MG63 (cell line): ENCODE data around the gene RACK1. TPM values are rescaled to one million over a fixed set of nuclear protein-coding genes. Genes with fewer than 3 reads are reported as not detected.

ENCODE experiments used
- DNase-seq: peaks from one replicate; pipeline ENCODE4 v3.0.0-alpha.2; 2020
- H3K27me3 ChIP-seq: fragments of 250-450 bp; sonication (Bioruptor Pico); 2 replicates; pipeline ENCODE4 v1.5.1; 2020; ENCODE audit warnings: mild to moderate bottlenecking, moderate library complexity
- H3K36me3 ChIP-seq: fragments of 250-450 bp; sonication (Bioruptor Pico); 2 replicates; pipeline ENCODE4 v1.5.1; 2020; ENCODE audit warnings: mild to moderate bottlenecking, moderate library complexity
- H3K4me3 ChIP-seq: fragments of 250-450 bp; sonication (Bioruptor Pico); 2 replicates; pipeline ENCODE4 v1.5.1; 2020; ENCODE audit warnings: mild to moderate bottlenecking, moderate library complexity
- H3K9me3 ChIP-seq: fragments of 250-450 bp; sonication (Bioruptor Pico); 2 replicates; pipeline ENCODE4 v1.5.1; 2020; ENCODE audit warnings: mild to moderate bottlenecking, moderate library complexity
- total RNA-seq: library from RNA; depleted of rRNA; stranded (reverse); fragments of >200 nt; shearing (Covaris generic); gene quantifications from 2 replicates; pipeline ENCODE4 v1.2.3, GENCODE V29; 2014; ENCODE audit warnings: low replicate concordance

Gene RACK1
- total RNA-seq, 1 experiment from 2014 or later = 10,327 TPM

DNA sequence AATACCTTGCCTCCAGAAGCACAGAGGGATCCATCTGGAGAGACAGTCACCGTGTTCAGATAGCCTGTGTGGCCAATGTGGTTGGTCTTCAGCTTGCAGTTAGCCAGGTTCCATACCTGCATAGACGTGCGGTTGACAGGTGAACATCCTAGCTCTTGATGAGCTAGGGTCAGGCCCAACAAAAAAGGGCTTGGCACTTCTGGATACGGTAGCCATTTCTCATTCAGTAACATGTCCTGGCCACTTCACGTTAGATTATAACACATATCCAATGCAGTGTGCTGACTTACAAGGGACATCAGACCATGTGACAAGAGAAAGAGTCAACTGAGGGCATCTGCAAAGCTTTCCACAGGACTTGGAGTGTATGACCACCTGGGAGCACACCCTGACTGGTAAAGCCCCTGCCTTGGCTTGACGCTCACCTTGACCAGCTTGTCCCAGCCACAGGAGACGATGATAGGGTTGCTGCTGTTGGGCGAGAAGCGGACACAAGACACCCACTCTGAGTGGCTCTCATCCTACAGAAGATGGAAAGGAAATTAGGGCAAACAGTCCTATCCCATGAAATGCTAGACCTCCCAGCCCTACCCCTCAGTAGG, 4.5 kb downstream of the RACK1 start:
- H3K9me3 ChIP-seq = no peaks in the 10 kb centered on the region
- H3K36me3 ChIP-seq = peaks cover 91% of the 10 kb centered on the region
- no peak overlapping the region for H3K4me3 ChIP-seq
- no peaks in the 10 kb centered on the region; the same call in 1 of the 2 replicates for H3K27me3 ChIP-seq
- no peak for DNase-seq

DNA sequence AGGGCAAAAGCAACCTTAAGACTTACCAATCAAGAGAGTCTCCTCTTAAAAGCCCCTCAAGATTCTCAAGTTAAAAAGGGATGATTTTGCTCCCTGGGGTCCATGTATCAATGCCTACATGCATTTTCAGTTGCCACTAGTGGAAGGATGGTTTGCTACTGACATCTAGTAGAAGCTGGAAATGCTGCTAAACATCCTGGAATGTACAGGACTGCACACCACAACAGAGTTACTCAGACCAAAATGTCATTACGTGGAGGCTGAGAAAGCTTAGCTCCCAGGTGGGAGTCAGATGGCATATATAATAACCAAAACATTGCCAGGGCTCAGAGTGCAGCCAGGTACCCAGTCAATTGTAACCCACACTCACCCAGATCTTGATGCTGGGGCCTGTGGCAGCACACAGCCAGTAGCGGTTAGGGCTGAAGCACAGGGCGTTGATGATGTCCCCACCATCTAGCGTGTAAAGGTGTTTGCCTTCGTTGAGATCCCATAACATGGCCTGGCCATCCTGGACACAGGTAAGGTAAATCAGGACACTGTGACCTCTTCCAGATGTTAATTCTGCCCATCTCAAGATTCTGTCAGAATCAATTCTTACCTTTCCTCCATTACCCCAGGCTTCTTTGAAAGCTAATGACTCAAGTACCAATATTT, 5.8 kb downstream of the RACK1 start:
- Histone ChIP-seq H3K36me3 (peaks cover 94% of the 10 kb centered on the region), H3K27me3 (no peaks in the 10 kb centered on the region; the same call in 1 of the 2 replicates), H3K9me3 (no peaks in the 10 kb centered on the region), H3K4me3 (no peak overlapping the region)
- no peak for DNase-seq

DNA sequence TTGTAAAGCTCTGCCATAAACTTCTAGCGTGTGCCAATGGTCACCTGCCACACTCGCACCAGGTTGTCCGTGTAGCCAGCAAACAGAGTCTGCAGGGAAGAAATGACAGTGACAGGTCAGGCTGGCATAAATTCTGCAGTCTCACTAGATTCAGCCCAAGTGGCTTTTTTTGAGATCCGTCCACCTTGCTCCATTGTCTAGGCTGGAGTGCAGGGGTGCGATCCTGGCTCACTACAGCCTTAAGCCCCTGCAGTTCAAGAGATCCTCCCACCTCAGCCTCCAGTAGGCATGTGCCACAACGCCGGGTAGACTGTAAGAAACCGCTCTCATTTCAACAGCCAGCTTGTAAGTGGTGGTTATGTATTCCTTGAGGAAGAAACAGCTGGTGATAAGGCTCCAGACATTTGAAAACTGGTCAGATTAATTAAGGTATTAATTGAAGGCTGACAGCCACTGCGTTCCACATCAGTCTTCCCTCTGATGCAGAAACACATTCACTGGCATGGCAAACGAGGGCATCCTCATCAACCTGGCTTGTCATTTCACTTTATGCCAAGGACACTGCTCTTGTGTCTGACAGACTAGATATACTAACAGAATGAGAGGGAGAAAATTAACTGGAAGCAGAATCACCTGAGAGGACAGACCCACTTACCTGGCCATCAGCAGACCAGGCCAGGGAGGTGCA, 6.6 kb downstream of the RACK1 start:
- Histone ChIP-seq H3K36me3 (peaks cover 94% of the 10 kb centered on the region), H3K4me3 (no peak overlapping the region), H3K27me3 (no peaks in the 10 kb centered on the region; the same call in 1 of the 2 replicates), H3K9me3 (no peaks in the 10 kb centered on the region)
- DNase-seq = no peak

DNA sequence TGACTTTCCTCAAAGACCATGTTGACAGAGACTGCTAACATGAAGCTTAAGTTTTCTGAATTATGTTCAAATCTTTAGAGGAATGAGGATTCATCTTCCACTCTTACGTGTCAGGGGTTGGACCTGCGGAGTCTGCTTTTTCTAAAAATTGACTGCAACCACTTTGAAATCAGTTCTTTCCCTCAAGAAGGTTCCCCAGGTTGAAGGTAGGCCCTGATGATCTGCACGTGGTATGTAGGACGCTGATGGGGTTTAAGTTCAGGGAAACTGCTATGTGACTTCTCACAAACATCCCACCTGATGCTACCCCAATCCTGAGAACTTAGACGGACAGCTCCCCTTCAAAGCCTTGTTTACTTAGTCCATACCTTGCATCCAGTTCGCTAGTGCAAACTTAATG, 7.2 kb downstream of the RACK1 start:
- Histone ChIP-seq H3K9me3 (no peaks in the 10 kb centered on the region), H3K27me3 (no peaks in the 10 kb centered on the region; the same call in 1 of the 2 replicates), H3K4me3 (no peak overlapping the region), H3K36me3 (peaks cover 94% of the 10 kb centered on the region)
- no peak for DNase-seq

DNA sequence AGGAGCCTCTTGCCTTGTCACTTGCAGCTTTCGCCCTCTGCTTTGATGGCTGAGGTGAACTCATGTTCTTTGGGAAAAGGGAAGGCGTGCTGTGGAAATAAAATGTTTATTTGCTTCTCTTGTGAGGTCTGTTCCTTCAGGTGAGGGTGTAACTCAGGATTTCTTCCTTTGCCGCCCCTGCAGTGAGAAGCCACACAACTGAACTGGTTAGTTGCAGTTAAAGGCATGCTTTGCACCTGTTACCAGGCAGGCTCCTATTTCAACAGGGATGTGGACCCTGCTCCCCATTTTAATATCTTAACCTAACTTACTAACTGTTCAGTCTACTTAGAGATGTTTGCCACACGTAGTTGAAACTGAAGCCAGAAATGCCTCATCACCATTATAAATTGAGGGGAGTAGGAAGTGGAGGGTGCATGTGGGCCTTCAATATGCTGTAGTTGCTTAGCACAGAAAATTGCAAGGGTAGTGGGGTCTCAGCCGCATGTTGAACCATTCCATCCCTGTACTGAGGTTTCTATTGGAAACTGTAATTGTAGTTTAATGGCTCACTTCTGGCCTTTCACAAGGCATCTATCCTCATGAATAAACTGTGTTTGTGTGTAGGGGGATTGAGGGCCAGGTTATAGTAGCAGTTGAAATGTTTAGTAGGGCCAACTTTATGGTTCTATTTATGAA, 7.9 kb downstream of the RACK1 start:
- DNase-seq = no peak
- Histone ChIP-seq H3K4me3 (no peak overlapping the region), H3K27me3 (no peaks in the 10 kb centered on the region; the same call in 1 of the 2 replicates), H3K9me3 (no peaks in the 10 kb centered on the region), H3K36me3 (peaks cover 94% of the 10 kb centered on the region)

DNA sequence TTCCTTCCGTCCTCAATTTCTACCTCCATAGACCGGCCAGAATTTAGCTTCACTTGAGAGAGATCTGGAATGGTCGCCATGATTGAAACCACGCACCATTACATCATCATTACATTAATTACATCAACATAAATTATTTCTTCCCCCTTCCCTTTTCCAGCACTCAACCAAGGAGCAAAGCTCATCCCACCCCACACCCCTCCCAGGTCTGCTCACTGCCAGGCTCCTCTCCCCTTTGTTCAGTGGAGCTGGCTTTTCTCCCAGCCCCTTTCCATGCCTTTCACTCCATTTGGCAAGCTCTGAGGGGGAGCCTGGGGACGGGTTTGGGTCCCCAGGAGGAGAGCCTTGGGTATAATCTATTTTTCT, 8.4 kb downstream of the RACK1 start:
- Histone ChIP-seq H3K4me3 (no peak overlapping the region), H3K36me3 (peaks cover 92% of the 10 kb centered on the region), H3K9me3 (no peaks in the 10 kb centered on the region), H3K27me3 (no peaks in the 10 kb centered on the region; the same call in 1 of the 2 replicates)
- peak; percentile 42 for DNase-seq

DNA sequence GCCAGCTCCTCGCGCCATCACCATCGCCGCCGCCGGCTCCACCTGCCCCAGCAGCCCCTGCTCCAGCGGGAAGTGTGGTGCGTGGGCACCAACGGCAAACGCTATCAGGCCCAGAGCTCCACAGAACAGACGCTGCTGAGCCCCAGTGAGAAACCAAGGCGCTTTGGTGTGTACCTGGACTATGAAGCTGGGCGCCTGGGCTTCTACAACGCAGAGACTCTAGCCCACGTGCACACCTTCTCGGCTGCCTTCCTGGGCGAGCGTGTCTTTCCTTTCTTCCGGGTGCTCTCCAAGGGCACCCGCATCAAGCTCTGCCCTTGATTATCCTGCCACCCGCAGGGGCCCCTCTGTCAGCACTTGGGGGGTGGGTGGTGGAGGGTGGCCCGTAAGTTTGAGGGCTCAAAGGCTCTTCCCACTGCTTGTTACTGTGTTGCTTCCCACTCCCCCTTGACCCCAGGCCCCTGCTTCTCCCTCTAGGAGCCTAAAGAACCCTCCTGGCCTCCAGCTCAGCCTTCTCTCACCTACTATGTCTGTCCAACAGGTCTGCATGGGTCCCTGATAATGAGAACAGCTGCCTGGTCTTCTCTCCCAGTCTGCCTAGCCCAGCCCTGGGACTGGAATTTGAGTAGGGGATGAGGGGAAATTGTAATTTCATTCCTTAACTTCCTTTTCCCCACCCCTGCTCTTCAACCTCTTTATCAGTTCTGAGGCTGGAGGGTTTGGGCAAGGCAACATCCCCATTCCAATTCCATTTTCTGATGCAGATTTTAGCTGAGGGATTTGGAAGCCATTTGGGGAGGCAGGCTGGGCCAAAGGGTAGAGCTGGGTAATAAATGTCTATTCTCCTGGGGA, 9.0 kb downstream of the RACK1 start:
- DNase-seq = no peak

DNA sequence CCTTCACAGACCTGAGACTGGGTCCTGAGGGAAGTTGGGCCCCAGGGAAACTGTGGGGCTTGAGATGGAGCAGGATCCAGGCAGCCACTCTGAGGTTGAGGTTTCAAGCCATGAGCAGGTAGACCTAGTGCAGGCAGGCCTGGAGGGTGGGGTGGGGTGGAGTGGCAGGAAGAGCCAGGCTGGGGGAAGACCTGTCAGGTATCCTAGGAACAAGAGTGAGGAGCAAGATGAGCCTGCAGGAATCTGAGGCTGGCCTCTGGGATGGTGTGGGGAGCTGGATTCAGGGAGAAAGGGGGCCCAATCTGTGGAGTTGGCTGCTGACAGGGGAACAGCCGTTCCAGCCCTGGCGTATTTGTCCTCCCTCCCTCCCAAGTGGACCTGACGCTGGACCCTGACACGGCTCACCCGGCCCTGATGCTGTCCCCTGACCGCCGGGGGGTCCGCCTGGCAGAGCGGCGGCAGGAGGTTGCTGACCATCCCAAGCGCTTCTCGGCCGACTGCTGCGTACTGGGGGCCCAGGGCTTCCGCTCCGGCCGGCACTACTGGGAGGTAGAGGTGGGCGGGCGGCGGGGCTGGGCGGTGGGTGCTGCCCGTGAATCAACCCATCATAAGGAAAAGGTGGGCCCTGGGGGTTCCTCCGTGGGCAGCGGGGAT, 9.8 kb downstream of the RACK1 start:
- H3K4me3 ChIP-seq = no peak overlapping the region
- no peaks in the 10 kb centered on the region for H3K9me3 ChIP-seq
- peaks cover 91% of the 10 kb centered on the region for H3K36me3 ChIP-seq
- H3K27me3 ChIP-seq = no peaks in the 10 kb centered on the region; the same call in 1 of the 2 replicates
- no peak for DNase-seq

More for the DNA sequence above, 9.0 kb downstream of the RACK1 start:
- H3K27me3 ChIP-seq = no peaks in the 10 kb centered on the region; the same call in 1 of the 2 replicates
- H3K9me3 ChIP-seq = no peaks in the 10 kb centered on the region
- no peak overlapping the region for H3K4me3 ChIP-seq
- peaks cover 91% of the 10 kb centered on the region for H3K36me3 ChIP-seq

DNA sequence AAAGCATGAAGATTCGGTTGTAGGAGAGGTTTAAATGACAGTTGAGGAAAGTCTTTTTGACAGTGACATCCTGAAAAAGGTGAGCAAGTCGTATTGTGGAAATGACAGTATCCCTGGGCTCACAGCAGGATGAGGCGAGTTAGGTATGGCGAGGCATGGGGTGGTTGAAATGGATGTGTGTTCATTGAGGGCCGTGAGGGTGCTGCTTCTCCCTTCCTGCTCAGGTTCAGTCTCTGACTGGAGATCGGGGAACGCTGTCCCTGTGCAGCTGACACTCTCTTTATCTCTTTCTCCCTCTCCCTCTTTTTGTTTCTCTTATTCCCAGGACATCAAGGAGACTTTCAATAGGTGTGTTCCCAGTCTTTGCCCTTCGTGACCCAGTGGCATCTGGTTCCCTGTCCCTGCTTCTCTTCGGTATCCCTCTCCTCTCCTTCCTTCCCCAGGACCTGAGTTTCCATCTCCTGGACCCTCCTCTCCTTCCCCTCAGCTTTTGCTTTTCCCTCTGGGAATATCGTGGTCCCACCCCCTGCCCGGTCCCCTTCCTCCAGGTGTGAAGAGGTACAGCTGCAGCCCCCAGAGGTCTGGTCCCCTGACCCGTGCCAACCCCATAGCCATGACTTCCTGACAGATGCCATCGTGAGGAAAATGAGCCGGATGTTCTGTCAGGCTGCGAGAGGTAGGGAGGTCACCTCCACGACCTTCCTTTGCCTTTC, 10.5 kb downstream of the RACK1 start:
- Histone ChIP-seq H3K4me3 (no peak overlapping the region), H3K9me3 (no peaks in the 10 kb centered on the region), H3K36me3 (peaks cover 88% of the 10 kb centered on the region), H3K27me3 (no peaks in the 10 kb centered on the region; the same call in 1 of the 2 replicates)
- DNase-seq = no peak

DNA sequence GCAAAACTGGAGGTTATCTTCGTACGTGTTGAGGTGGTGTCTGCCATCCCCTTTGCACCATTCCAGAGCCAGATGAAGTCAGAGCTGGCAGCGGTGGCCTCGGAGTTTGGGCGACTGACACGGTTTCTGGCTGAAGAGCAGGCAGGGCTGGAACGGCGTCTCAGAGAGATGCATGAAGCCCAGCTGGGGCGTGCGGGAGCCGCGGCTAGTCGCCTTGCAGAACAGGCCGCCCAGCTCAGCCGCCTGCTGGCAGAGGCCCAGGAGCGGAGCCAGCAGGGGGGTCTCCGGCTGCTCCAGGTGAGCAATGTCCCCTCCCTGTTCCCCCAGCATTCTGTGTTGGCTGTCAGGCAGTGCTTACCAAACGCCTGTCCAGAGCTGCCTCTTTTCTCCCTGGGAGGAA, 11.1 kb downstream of the RACK1 start:
- peaks cover 88% of the 10 kb centered on the region for H3K36me3 ChIP-seq
- no peak overlapping the region for H3K4me3 ChIP-seq
- H3K9me3 ChIP-seq = no peaks in the 10 kb centered on the region
- H3K27me3 ChIP-seq = no peaks in the 10 kb centered on the region; the same call in 1 of the 2 replicates
- no peak for DNase-seq

DNA sequence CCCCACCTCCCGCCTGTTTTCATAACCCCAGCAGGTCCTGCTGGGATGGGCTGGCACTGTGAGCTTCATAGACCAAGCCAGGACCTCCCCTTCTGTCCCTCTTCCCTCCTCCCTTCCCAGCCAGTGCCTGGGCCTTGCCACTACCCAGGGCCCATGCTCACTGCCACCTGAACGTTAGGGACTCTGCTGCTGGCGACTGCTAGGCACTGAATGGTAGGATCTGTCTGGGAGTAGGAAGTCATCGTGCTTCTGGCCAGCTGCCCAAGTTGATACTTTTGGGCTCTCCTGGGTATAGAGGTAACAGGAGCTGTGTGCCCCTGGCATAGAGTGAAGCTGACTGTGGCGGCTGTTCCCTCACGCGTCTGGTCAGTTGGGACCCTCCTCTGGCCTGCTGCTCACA, 12.3 kb downstream of the RACK1 start:
- no peak overlapping the region for H3K4me3 ChIP-seq
- no peaks in the 10 kb centered on the region; the same call in 1 of the 2 replicates for H3K27me3 ChIP-seq
- H3K36me3 ChIP-seq = peaks cover 86% of the 10 kb centered on the region
- DNase-seq = no peak
- H3K9me3 ChIP-seq = no peaks in the 10 kb centered on the region

DNA sequence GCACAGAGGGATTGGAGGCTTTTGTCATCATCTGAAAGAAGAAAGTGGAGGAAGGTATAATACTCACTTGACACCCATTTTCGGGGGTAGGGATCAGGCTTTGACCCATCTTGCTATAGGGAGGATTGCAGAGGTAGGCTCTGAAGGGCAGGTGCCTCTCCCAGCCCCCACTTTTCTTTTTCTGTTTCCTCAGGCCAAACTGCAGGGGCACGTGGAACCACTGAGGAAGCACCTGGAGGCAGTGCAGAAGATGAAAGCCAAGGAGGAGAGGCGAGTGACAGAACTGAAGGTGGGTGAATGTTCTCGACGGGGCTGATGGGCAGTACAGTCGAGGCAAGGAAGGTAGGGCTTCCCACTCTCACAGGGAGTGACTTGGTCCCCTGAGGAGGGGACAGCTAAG, 13.2 kb downstream of the RACK1 start:
- no peak for DNase-seq
- no peaks in the 10 kb centered on the region for H3K9me3 ChIP-seq
- peaks cover 84% of the 10 kb centered on the region for H3K36me3 ChIP-seq
- no peak overlapping the region for H3K4me3 ChIP-seq
- H3K27me3 ChIP-seq = no peaks in the 10 kb centered on the region; the same call in 1 of the 2 replicates

DNA sequence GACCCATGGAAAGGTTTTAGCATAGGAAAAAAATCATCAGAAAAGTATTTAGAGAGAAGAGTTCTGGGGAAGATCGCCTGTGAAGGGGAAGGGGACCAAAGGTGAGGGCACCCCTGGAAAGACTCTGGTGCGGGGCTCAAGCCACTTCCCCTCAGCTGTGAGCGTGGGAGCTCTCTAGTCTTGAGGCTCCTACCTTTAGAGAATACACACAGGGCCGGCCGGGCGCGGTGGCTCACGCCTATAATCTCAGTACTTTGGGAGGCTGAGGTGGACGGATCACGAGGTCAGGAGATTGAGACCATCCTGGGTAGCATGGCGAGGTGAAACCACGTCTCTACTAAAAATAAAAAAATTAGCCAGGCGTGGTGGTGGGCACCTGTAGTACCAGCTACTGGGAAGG, 13.7 kb downstream of the RACK1 start:
- no peak for DNase-seq
- H3K4me3 ChIP-seq = no peak overlapping the region
- H3K27me3 ChIP-seq = no peaks in the 10 kb centered on the region; the same call in 1 of the 2 replicates
- H3K9me3 ChIP-seq = no peaks in the 10 kb centered on the region
- peaks cover 86% of the 10 kb centered on the region for H3K36me3 ChIP-seq

DNA sequence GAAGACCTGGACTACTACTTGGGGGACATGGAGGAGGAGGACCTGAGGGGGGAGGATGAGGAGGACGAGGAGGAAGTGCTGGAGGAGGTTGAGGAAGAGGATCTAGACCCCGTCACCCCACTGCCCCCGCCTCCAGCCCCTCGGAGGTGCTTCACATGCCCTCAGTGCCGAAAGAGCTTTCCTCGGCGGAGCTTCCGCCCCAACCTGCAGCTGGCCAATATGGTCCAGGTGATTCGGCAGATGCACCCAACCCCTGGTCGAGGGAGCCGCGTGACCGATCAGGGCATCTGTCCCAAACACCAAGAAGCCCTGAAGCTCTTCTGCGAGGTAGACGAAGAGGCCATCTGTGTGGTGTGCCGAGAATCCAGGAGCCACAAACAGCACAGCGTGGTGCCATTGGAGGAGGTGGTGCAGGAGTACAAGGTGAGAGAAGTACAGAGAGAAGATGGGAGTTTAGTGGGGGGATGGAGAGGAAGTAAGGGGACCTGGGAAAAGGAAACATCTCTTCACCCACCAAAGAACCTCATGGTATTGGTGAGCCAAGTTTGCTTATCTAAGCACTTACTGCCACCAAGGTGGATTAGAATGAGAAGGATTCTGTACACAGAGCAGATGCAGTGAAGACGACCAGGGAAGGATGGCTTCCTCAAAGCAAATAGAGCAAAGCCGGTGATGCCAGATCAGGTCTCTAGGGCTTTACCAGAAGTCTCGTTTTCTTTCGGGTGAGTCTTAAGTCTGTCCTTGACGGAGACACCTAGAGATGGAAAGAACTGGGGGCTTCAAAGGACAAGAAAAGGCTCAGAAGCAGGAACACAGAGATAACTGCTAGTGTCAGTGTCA, 19.1 kb downstream of the RACK1 start:
- Histone ChIP-seq H3K9me3 (no peaks in the 10 kb centered on the region), H3K36me3 (peaks cover 45% of the 10 kb centered on the region), H3K27me3 (no peaks in the 10 kb centered on the region), H3K4me3 (peak overlapping the region; percentile 96)
- DNase-seq = no peak
